Mesendoderm (in vitro differentiated cells): Measurements from ENCODE around the gene ARFGEF3.

Source experiments
- DNase-seq: peaks from one replicate; pipeline ENCODE4 v3.0.0; 2013
- H2AK5ac ChIP-seq: 2 replicates; pipeline ENCODE4 v1.6.1; 2013; ENCODE audit warnings: low read length, inconsistent platforms
- H2BK120ac ChIP-seq: 2 replicates; pipeline ENCODE4 v1.6.1; 2013; ENCODE audit warnings: low read depth, mild to moderate bottlenecking, low read length, moderate library complexity, mixed read lengths
- H2BK15ac ChIP-seq: replicated peaks from 2 replicates; pipeline ENCODE4 v1.6.1; 2013; ENCODE audit warnings: low read depth, mild to moderate bottlenecking, moderate library complexity
- H2BK5ac ChIP-seq: 2 replicates; pipeline ENCODE4 v1.6.1; 2013; ENCODE audit warnings: low read length, inconsistent platforms
- H3K18ac ChIP-seq: 2 replicates; pipeline ENCODE4 v1.6.1; 2013; ENCODE audit warnings: mild to moderate bottlenecking, low read length, mixed read lengths
- H3K23ac ChIP-seq: one replicate; pipeline ENCODE4 v1.6.1; 2013; ENCODE audit warnings: low read length
- H3K27ac ChIP-seq: 2 replicates; pipeline ENCODE4 v1.5.1; 2013; ENCODE audit warnings: low read depth, mild to moderate bottlenecking, inconsistent platforms, low read length, moderate library complexity
- H3K27me3 ChIP-seq: 2 replicates; pipeline ENCODE4 v1.6.1; 2013; ENCODE audit warnings: low read length, control low read depth, mild to moderate bottlenecking, inconsistent platforms; ENCODE audit not compliant: insufficient read depth, poor library complexity
- H3K36me3 ChIP-seq: 2 replicates; pipeline ENCODE4 v1.6.1; 2013; ENCODE audit warnings: low read length, inconsistent platforms; ENCODE audit not compliant: control insufficient read depth, insufficient read depth
- H3K4ac ChIP-seq: one replicate; pipeline ENCODE4 v1.6.1; 2013; ENCODE audit warnings: low read depth, mild to moderate bottlenecking, low read length, moderate library complexity
- H3K4me1 ChIP-seq: 2 replicates; pipeline ENCODE4 v1.6.1; 2013; ENCODE audit warnings: low read depth, low read length, inconsistent platforms; ENCODE audit not compliant: control insufficient read depth
- H3K4me2 ChIP-seq: 2 replicates; pipeline ENCODE4 v1.6.1; 2013; ENCODE audit warnings: low read length
- H3K4me3 ChIP-seq: 2 replicates; pipeline ENCODE4 v1.5.1; 2013; ENCODE audit warnings: mild to moderate bottlenecking, low read length
- H3K56ac ChIP-seq: one replicate; pipeline ENCODE4 v1.6.1; 2013; ENCODE audit warnings: low read length
- H3K79me1 ChIP-seq: 2 replicates; pipeline ENCODE4 v1.6.1; 2013; ENCODE audit warnings: low read length, inconsistent platforms
- H3K79me2 ChIP-seq: 2 replicates; pipeline ENCODE4 v1.6.1; 2013; ENCODE audit warnings: mild to moderate bottlenecking, low read length; ENCODE audit not compliant: control insufficient read depth, insufficient read depth
- H3K9ac ChIP-seq: 2 replicates; pipeline ENCODE4 v1.6.1; 2013; ENCODE audit warnings: low read length, inconsistent platforms
- H4K5ac ChIP-seq: one replicate; pipeline ENCODE4 v1.6.1; 2013; ENCODE audit warnings: low read length
- H4K8ac ChIP-seq: one replicate; pipeline ENCODE4 v1.6.1; 2013; ENCODE audit warnings: low read depth, mild to moderate bottlenecking, control low read depth, low read length, moderate library complexity
- WGBS: extraction: QIAGEN DNeasy Blood & Tissue Kit; methylation state at CpG from one replicate; pipeline ENCODE4 v1.1.7; 2013; ENCODE audit warnings: low lambda C conversion rate, missing lambda C conversion rate; ENCODE audit not compliant: insufficient coverage; ENCODE audit errors: extremely low coverage; 5-methylcytosine and 5-hydroxymethylcytosine counted together

Gene ARFGEF3

GRCh38 chr6:138330763-138331162, 169.0 kb downstream of the ARFGEF3 start:
- no peak overlapping the region for H3K23ac ChIP-seq
- H3K9ac ChIP-seq, result no peak overlapping the region
- no CpG with 5 or more reads among the region's 1 CpG for WGBS
- no peak overlapping the region for H4K8ac ChIP-seq
- no peaks in the 10 kb centered on the region for H3K36me3 ChIP-seq
- H2AK5ac ChIP-seq, result no peak overlapping the region
- no peak overlapping the region for H3K27ac ChIP-seq
- H3K56ac ChIP-seq, result no peak overlapping the region
- DNase-seq, result no peak
- no peak overlapping the region for H3K4ac ChIP-seq
- H2BK15ac ChIP-seq, result no peak overlapping the region
- no peak overlapping the region for H2BK5ac ChIP-seq
- H2BK120ac ChIP-seq, result no peak overlapping the region
- H3K79me2 ChIP-seq, result no peaks in the 10 kb centered on the region
- no peaks in the 10 kb centered on the region for H3K79me1 ChIP-seq
- H3K4me3 ChIP-seq, result no peak overlapping the region
- no peaks in the 10 kb centered on the region for H3K27me3 ChIP-seq
- no peak overlapping the region for H4K5ac ChIP-seq
- no peak overlapping the region for H3K4me2 ChIP-seq
- H3K4me1 ChIP-seq, result peaks cover 6% of the 10 kb centered on the region
- no peak overlapping the region for H3K18ac ChIP-seq

- H2BK120ac ChIP-seq, result no peak overlapping the region
- H4K8ac ChIP-seq, result no peak overlapping the region
- H3K27me3 ChIP-seq, result no peaks in the 10 kb centered on the region
- H3K4me2 ChIP-seq, result no peak overlapping the region
- no peak overlapping the region for H3K56ac ChIP-seq
- no peak overlapping the region for H3K9ac ChIP-seq
- no peak overlapping the region for H3K4ac ChIP-seq
- H3K23ac ChIP-seq, result no peak overlapping the region
- H3K36me3 ChIP-seq, result no peaks in the 10 kb centered on the region
- H2AK5ac ChIP-seq, result no peak overlapping the region
- peak; percentile 79 for DNase-seq
- no peaks in the 10 kb centered on the region for H3K79me2 ChIP-seq
- WGBS, result no CpG with 5 or more reads among the region's 1 CpG
- H3K4me3 ChIP-seq, result no peak overlapping the region
- no peak overlapping the region for H2BK5ac ChIP-seq
- H3K4me1 ChIP-seq, result peaks cover 6% of the 10 kb centered on the region
- no peak overlapping the region for H4K5ac ChIP-seq
- no peak overlapping the region for H2BK15ac ChIP-seq
- no peak overlapping the region for H3K18ac ChIP-seq
- no peak overlapping the region for H3K27ac ChIP-seq
- H3K79me1 ChIP-seq, result no peaks in the 10 kb centered on the region
Observed at GRCh38 chr6:138331444-138331843, 169.7 kb downstream of the ARFGEF3 start.

GRCh38 chr6:138331984-138332383, 170.2 kb downstream of the ARFGEF3 start:
- no peak overlapping the region for H3K4ac ChIP-seq
- H4K5ac ChIP-seq, result peak overlapping the region; percentile 40
- H3K79me2 ChIP-seq, result no peaks in the 10 kb centered on the region
- peak overlapping the region; percentile 78 for H3K27ac ChIP-seq
- H3K4me2 ChIP-seq, result peak overlapping the region; percentile 14
- peak; percentile 30 for DNase-seq
- peak overlapping the region; percentile 79 for H2BK120ac ChIP-seq
- H3K18ac ChIP-seq, result peak overlapping the region; percentile 97
- H3K4me1 ChIP-seq, result peaks cover 6% of the 10 kb centered on the region
- H3K9ac ChIP-seq, result peak overlapping the region; percentile 50
- H2BK15ac ChIP-seq, result no peak overlapping the region
- no peak overlapping the region for H2AK5ac ChIP-seq
- H4K8ac ChIP-seq, result no peak overlapping the region
- no peaks in the 10 kb centered on the region for H3K79me1 ChIP-seq
- no peaks in the 10 kb centered on the region for H3K27me3 ChIP-seq
- no peak overlapping the region for H3K23ac ChIP-seq
- H3K56ac ChIP-seq, result peak overlapping the region; percentile 66
- WGBS, result no CpG with 5 or more reads among the region's 2 CpGs
- H2BK5ac ChIP-seq, result peak overlapping the region; percentile 76
- no peak overlapping the region for H3K4me3 ChIP-seq
- H3K36me3 ChIP-seq, result no peaks in the 10 kb centered on the region

- H3K23ac ChIP-seq, result no peak overlapping the region
- no peaks in the 10 kb centered on the region for H3K36me3 ChIP-seq
- H3K4me1 ChIP-seq, result peaks cover 6% of the 10 kb centered on the region
- no peak overlapping the region for H3K56ac ChIP-seq
- H3K18ac ChIP-seq, result no peak overlapping the region
- no peaks in the 10 kb centered on the region for H3K27me3 ChIP-seq
- no peak for DNase-seq
- H3K9ac ChIP-seq, result no peak overlapping the region
- WGBS, result no CpG with 5 or more reads among the region's 14 CpGs
- no peaks in the 10 kb centered on the region for H3K79me1 ChIP-seq
- H4K5ac ChIP-seq, result no peak overlapping the region
- no peak overlapping the region for H2BK5ac ChIP-seq
- H3K4me3 ChIP-seq, result no peak overlapping the region
- no peak overlapping the region for H3K4me2 ChIP-seq
- H2BK15ac ChIP-seq, result no peak overlapping the region
- no peak overlapping the region for H2AK5ac ChIP-seq
- H2BK120ac ChIP-seq, result no peak overlapping the region
- H3K27ac ChIP-seq, result no peak overlapping the region
- H3K79me2 ChIP-seq, result no peaks in the 10 kb centered on the region
- H4K8ac ChIP-seq, result no peak overlapping the region
- no peak overlapping the region for H3K4ac ChIP-seq
Observed at GRCh38 chr6:138334000-138334399, 172.3 kb downstream of the ARFGEF3 start.

- Histone ChIP-seq H2BK5ac (no peak overlapping the region), H3K4ac (no peak overlapping the region), H3K79me1 (no peaks in the 10 kb centered on the region), H2BK15ac (no peak overlapping the region), H3K27ac (no peak overlapping the region), H3K36me3 (no peaks in the 10 kb centered on the region), H3K4me3 (no peak overlapping the region), H3K9ac (no peak overlapping the region), H3K79me2 (no peaks in the 10 kb centered on the region), H4K5ac (no peak overlapping the region), H3K4me2 (no peak overlapping the region), H3K4me1 (peaks cover 6% of the 10 kb centered on the region), H3K18ac (no peak overlapping the region), H2BK120ac (no peak overlapping the region), H2AK5ac (no peak overlapping the region), H3K56ac (no peak overlapping the region), H4K8ac (no peak overlapping the region), H3K27me3 (no peaks in the 10 kb centered on the region), H3K23ac (no peak overlapping the region)
- WGBS, result no CpG with 5 or more reads among the region's 14 CpGs
- no peak for DNase-seq
Observed at GRCh38 chr6:138334963-138335362, 173.2 kb downstream of the ARFGEF3 start.

- H3K36me3 ChIP-seq, result no peaks in the 10 kb centered on the region
- DNase-seq, result peak; percentile 53
- no peak overlapping the region for H3K27ac ChIP-seq
- H3K56ac ChIP-seq, result no peak overlapping the region
- WGBS, result no CpG with 5 or more reads among the region's 8 CpGs
- H4K5ac ChIP-seq, result no peak overlapping the region
- H2BK15ac ChIP-seq, result no peak overlapping the region
- H3K4ac ChIP-seq, result no peak overlapping the region
- peaks cover 2% of the 10 kb centered on the region for H3K4me1 ChIP-seq
- H3K23ac ChIP-seq, result no peak overlapping the region
- no peak overlapping the region for H3K4me2 ChIP-seq
- no peak overlapping the region for H4K8ac ChIP-seq
- H3K4me3 ChIP-seq, result no peak overlapping the region
- H3K9ac ChIP-seq, result no peak overlapping the region
- H3K79me1 ChIP-seq, result no peaks in the 10 kb centered on the region
- no peaks in the 10 kb centered on the region for H3K79me2 ChIP-seq
- no peak overlapping the region for H3K18ac ChIP-seq
- no peaks in the 10 kb centered on the region for H3K27me3 ChIP-seq
- H2BK5ac ChIP-seq, result no peak overlapping the region
- H2AK5ac ChIP-seq, result no peak overlapping the region
- H2BK120ac ChIP-seq, result no peak overlapping the region
Observed at GRCh38 chr6:138336221-138336620, 174.5 kb downstream of the ARFGEF3 start.
